A549 (cell line): ENCODE results near the gene MAP3K2. TPM values are rescaled to one million over a fixed set of nuclear protein-coding genes. Genes with fewer than 3 reads are reported as not detected.

ENCODE experiments used
- ATAC-seq, 2 experiments: fragments of 200-7000 bp in 1 of 2; fragments of >200 bp in 1 of 2; cut with Nextera tagmentation in 1 of 2; cut with Tn5 transposase in 1 of 2; 3 replicates each; pipeline versions ENCODE4 v1.8.0 to v1.9.1; 2018 to 2020; ENCODE audit warnings: mild to moderate bottlenecking in 1 of 2, moderate library complexity in 1 of 2
- CTCF ChIA-PET: fragments of 300-600 bp; sonication (Branson Sonifier 250); formaldehyde crosslinking; extraction: SDS; loops from one replicate; lab custom pipeline; 2021; ENCODE audit warnings: antibody characterized with exemption, inconsistent platforms; lab: Yijun Ruan, JAX
- POLR2A ChIA-PET: fragments of 350-600 bp; formaldehyde crosslinking; extraction: SDS; loops from one replicate; lab custom pipeline; 2021; ENCODE audit warnings: antibody characterized with exemption, inconsistent platforms; lab: Yijun Ruan, JAX
- DNase-seq, 2 experiments: peaks; one replicate each; pipeline versions ENCODE4 v3.0.0 to v3.0.0-alpha.2; 2011 to 2016; ENCODE audit warnings: low read depth in 1 of 2, low spot score in 1 of 2
- FAIRE-seq: peaks from 2 replicates; lab custom pipeline; 2011; peaks lifted over from hg19 to GRCh38; lab: Jason Lieb, UNC
- H3K27ac ChIP-seq, 2 experiments: fragments of >200 bp; sonication (Bioruptor Twin); formaldehyde crosslinking; 3 replicates each; pipeline ENCODE4 v1.5.1; 2016 to 2017
- H3K4me1 ChIP-seq: fragments of >200 bp; sonication (Bioruptor Twin); formaldehyde crosslinking; 3 replicates; pipeline ENCODE4 v1.6.1; 2016
- H3K4me2 ChIP-seq: fragments of >200 bp; sonication (Bioruptor Twin); formaldehyde crosslinking; 3 replicates; pipeline ENCODE4 v1.6.1; 2016
- H3K4me3 ChIP-seq: fragments of >200 bp; sonication (Bioruptor Twin); formaldehyde crosslinking; 3 replicates; pipeline ENCODE4 v1.5.1; 2016
- H3K9me3 ChIP-seq: fragments of >200 bp; sonication (Bioruptor Twin); formaldehyde crosslinking; 3 replicates; pipeline ENCODE4 v1.6.1; 2016
- BCL3 ChIP-seq: fragments of >200 bp; sonication (Bioruptor Twin); formaldehyde crosslinking; IDR thresholded peaks from 3 replicates; pipeline ENCODE4 v1.6.1; 2016
- CEBPB ChIP-seq, 2 experiments: fragments of >200 bp in 1 of 2; sonication (Bioruptor Twin) in 1 of 2; formaldehyde crosslinking in 1 of 2; IDR thresholded peaks; 2 replicates each; pipeline ENCODE4 v1.6.1; 2012 to 2016
- CHD2 ChIP-seq: fragments of 150-350 bp; IDR thresholded peaks from 2 replicates; pipeline ENCODE4 v1.6.1; 2014; ENCODE audit warnings: low read length; ENCODE audit not compliant: partially characterized antibody
- EHF ChIP-seq: fragments of 250-450 bp; sonication (Bioruptor Pico); IDR thresholded peaks from 2 replicates; pipeline ENCODE4 v1.5.0; 2020; ENCODE audit warnings: mild to moderate bottlenecking
- EP300 ChIP-seq, 2 experiments: fragments of >200 bp; sonication (Bioruptor Twin); formaldehyde crosslinking; IDR thresholded peaks; 2 replicates in 1 of 2; 3 replicates in 1 of 2; pipeline ENCODE4 v1.6.1; 2016 to 2017
- FOSB ChIP-seq: fragments of 250-450 bp; sonication (Bioruptor Pico); IDR thresholded peaks from 2 replicates; pipeline ENCODE4 v1.5.0; 2020; ENCODE audit warnings: mild to moderate bottlenecking, moderate library complexity
- GATA3 ChIP-seq: IDR thresholded peaks from 2 replicates; pipeline ENCODE4 v1.6.1; 2012; ENCODE audit warnings: borderline replicate concordance
- HDAC2 ChIP-seq: fragments of 200-600 bp; sonication (generic); IDR thresholded peaks from 2 replicates; pipeline ENCODE4 v1.6.1; 2016
- HOXB5 ChIP-seq: fragments of 250-450 bp; sonication (Bioruptor Pico); IDR thresholded peaks from 2 replicates; pipeline ENCODE4 v1.5.0; 2020; ENCODE audit warnings: mild to moderate bottlenecking, moderate library complexity
- KDM1A ChIP-seq: fragments of 200-600 bp; sonication (generic); IDR thresholded peaks from 2 replicates; pipeline ENCODE4 v1.6.1; 2016; ENCODE audit warnings: low read depth, mild to moderate bottlenecking
- KDM5A ChIP-seq: fragments of 200-600 bp; sonication (generic); IDR thresholded peaks from 2 replicates; pipeline ENCODE4 v1.6.1; 2016; ENCODE audit warnings: antibody characterized with exemption, mild to moderate bottlenecking
- MAFK ChIP-seq: fragments of 450-650 bp; IDR thresholded peaks from 2 replicates; pipeline ENCODE4 v1.6.1; 2014; ENCODE audit not compliant: partially characterized antibody
- MAZ ChIP-seq: fragments of 150-350 bp; IDR thresholded peaks from 2 replicates; pipeline ENCODE4 v1.6.1; 2014; ENCODE audit warnings: antibody characterized with exemption, low read depth, low read length, borderline replicate concordance
- MYC ChIP-seq: IDR thresholded peaks from 2 replicates; pipeline ENCODE4 v1.6.1; 2012; ENCODE audit warnings: mild to moderate bottlenecking, inconsistent platforms, low read length, improper control_type of control experiment, borderline replicate concordance
- NR3C1 ChIP-seq: fragments of >200 bp; sonication (Bioruptor Twin); formaldehyde crosslinking; IDR thresholded peaks from 3 replicates; pipeline ENCODE4 v1.6.1; 2017
- PHF8 ChIP-seq: fragments of 200-600 bp; sonication (generic); IDR thresholded peaks from 2 replicates; pipeline ENCODE4 v1.6.1; 2016; ENCODE audit warnings: low read depth, mild to moderate bottlenecking, antibody characterized with exemption, moderate library complexity, borderline replicate concordance
- SMC3 ChIP-seq: fragments of >200 bp; sonication (Bioruptor Twin); formaldehyde crosslinking; IDR thresholded peaks from 3 replicates; pipeline ENCODE4 v1.6.1; 2018; ENCODE audit warnings: inconsistent platforms
- SREBF2 ChIP-seq: fragments of 450-650 bp; IDR thresholded peaks from 2 replicates; pipeline ENCODE4 v1.6.1; 2014; ENCODE audit warnings: mild to moderate bottlenecking, moderate library complexity
- TFCP2L1 ChIP-seq: fragments of 250-450 bp; sonication (Bioruptor Pico); IDR thresholded peaks from 2 replicates; pipeline ENCODE4 v1.5.0; 2021; ENCODE audit warnings: mild to moderate bottlenecking
- TP53 ChIP-seq: fragments of 250-450 bp; sonication (Bioruptor Pico); IDR thresholded peaks from 2 replicates; pipeline ENCODE4 v1.5.0; 2021; ENCODE audit warnings: mild to moderate bottlenecking, moderate library complexity
- ZC3H11A ChIP-seq: fragments of 450-650 bp; IDR thresholded peaks from 2 replicates; pipeline ENCODE4 v1.6.1; 2014; ENCODE audit warnings: antibody characterized with exemption, mild to moderate bottlenecking
- ZSCAN20 ChIP-seq: fragments of 250-450 bp; sonication (Bioruptor Pico); IDR thresholded peaks from 2 replicates; pipeline ENCODE4 v1.8.0; 2022; ENCODE audit warnings: mild to moderate bottlenecking, moderate library complexity
- WGBS: methylation state at CpG from one replicate; pipeline ENCODE4 v1.1.6; 2017; ENCODE audit errors: missing lambda C conversion rate; 5-methylcytosine and 5-hydroxymethylcytosine counted together
- polyA plus RNA-seq, 4 experiments: library from polyadenylated mRNA; depleted of rRNA in 3 of 4; stranded (reverse); fragments of >200 nt; fragmentation: RNase III in 1 of 4; extraction: RNeasy Plus Mini Kit Qiagen cat#74134 plus additional on column Dnase treatment in 1 of 4; gene quantifications; 2 replicates in 3 of 4; 3 replicates in 1 of 4; pipeline ENCODE4 v1.2.3, GENCODE V29; 2011 to 2017
- TF ChIP-seq, protein P1 (sequence below): fragments of 250-450 bp; sonication (Bioruptor Pico); IDR thresholded peaks from 2 replicates; pipeline ENCODE4 v1.5.0; 2020; ENCODE audit warnings: low read depth, mild to moderate bottlenecking, moderate library complexity
- TF ChIP-seq, protein P2 (sequence below): IDR thresholded peaks from 2 replicates; pipeline ENCODE4 v1.6.1; 2012

Gene MAP3K2
- polyA plus RNA-seq, 2 of the 4 experiments (the other 2 are of a cell fraction), result 12.3 to 29.7 TPM

DNA sequence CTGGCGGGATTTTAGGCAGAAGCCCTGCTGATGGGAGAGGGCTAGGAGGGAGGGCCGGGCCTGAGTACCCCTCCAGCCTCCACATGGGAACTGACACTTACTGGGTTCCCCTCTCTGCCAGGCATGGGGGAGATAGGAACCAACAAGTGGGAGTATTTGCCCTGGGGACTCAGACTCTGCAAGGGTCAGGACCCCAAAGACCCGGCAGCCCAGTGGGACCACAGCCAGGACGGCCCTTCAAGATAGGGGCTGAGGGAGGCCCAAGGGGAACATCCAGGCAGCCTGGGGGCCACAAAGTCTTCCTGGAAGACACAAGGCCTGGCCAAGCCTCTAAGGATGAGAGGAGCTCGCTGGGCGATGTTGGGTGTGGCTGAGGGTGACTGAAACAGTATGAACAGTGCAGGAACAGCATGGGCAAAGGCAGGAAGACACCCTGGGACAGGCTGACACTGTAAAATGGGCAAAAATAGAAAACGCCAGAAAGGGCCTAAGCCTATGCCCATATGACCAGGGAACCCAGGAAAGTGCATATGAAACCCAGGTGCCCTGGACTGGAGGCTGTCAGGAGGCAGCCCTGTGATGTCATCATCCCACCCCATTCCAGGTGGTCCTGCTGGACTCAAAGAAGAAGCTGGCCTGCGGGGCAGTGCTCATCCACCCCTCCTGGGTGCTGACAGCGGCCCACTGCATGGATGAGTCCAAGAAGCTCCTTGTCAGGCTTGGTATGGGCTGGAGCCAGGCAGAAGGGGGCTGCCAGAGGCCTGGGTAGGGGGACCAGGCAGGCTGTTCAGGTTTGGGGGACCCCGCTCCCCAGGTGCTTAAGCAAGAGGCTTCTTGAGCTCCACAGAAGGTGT is 39.0 kb upstream of the MAP3K2 start:
- FAIRE-seq (no peak), DNase-seq (no peak), ATAC-seq (no peak)
- Histone ChIP-seq H3K27ac (no peak overlapping the region), H3K9me3 (no peaks in the 10 kb centered on the region), H3K4me3 (no peak overlapping the region), H3K4me2 (no peak overlapping the region), H3K4me1 (no peaks in the 10 kb centered on the region)
- ChIA-PET CTCF (interaction anchor here (0.9 to 1.5 kb wide), 2 partner anchors 52 to 103 kb away, joined by 3 read pairs; no protein-coding TSS in a partner anchor), POLR2A (no interaction called here)
- TF ChIP-seq NR3C1 (no peak), SMC3 (no peak), KDM1A (no peak), MAZ (no peak), SREBF2 (no peak), GATA3 (no peak), CHD2 (no peak), FOSB (CRISPR knock-in tag) (no peak), EP300 (IDR thresholded peaks at IDR 0.05) (no peak), ZC3H11A (no peak)
- TF ChIP-seq, protein P1, sequence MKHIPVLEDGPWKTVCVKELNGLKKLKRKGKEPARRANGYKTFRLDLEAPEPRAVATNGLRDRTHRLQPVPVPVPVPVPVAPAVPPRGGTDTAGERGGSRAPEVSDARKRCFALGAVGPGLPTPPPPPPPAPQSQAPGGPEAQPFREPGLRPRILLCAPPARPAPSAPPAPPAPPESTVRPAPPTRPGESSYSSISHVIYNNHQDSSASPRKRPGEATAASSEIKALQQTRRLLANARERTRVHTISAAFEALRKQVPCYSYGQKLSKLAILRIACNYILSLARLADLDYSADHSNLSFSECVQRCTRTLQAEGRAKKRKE, result no peak
- WGBS, result 95% methylated on average over 7 of the region's 10 CpGs

DNA sequence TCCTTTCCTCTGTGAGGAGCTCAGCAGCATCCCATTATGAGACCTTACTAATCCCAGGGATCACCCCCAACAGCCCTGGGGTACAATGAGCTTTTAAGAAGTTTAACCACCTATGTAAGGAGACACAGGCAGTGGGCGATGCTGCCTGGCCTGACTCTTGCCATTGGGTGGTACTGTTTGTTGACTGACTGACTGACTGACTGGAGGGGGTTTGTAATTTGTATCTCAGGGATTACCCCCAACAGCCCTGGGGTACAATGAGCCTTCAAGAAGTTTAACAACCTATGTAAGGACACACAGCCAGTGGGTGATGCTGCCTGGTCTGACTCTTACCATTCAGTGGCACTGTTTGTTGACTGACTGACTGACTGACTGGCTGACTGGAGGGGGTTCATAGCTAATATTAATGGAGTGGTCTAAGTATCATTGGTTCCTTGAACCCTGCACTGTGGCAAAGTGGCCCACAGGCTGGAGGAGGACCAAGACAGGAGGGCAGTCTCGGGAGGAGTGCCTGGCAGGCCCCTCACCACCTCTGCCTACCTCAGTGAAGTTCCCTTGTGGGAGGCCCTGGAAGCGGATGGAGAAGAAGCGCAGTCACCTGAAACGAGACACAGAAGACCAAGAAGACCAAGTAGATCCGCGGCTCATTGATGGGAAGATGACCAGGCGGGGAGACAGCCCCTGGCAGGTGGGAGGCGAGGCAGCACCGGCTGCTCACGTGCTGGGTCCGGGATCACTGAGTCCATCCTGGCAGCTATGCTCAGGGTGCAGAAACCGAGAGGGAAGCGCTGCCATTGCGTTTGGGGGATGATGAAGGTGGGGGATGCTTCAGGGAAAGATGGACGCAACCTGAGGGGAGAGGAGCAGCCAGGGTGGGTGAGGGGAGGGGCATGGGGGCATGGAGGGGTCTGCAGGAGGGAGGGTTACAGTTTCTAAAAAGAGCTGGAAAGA is 38.0 kb upstream of the MAP3K2 start:
- Histone ChIP-seq H3K4me3 (no peak overlapping the region), H3K27ac (no peak overlapping the region), H3K4me2 (no peak overlapping the region), H3K4me1 (no peaks in the 10 kb centered on the region), H3K9me3 (no peaks in the 10 kb centered on the region)
- ChIA-PET POLR2A (no interaction called here), CTCF (interaction anchor here (1.4 to 3.2 kb wide), 7 partner anchors 11 to 101 kb away, joined by 3 to 19 read pairs (median 6); no protein-coding TSS in a partner anchor)
- FAIRE-seq, result no peak
- TF ChIP-seq GATA3 (no peak), ZSCAN20 (no peak), HOXB5 (CRISPR knock-in tag) (no peak), TFCP2L1 (CRISPR knock-in tag) (no peak), KDM5A (no peak), CEBPB (IDR thresholded peaks at IDR 0.05) (no peak), SMC3 (no peak), MAFK (no peak), MAZ (no peak), BCL3 (no peak), ZC3H11A (no peak), MYC (no peak), HDAC2 (no peak), TP53 (no peak), EHF (CRISPR knock-in tag) (no peak), PHF8 (no peak)
- TF ChIP-seq, protein P2, sequence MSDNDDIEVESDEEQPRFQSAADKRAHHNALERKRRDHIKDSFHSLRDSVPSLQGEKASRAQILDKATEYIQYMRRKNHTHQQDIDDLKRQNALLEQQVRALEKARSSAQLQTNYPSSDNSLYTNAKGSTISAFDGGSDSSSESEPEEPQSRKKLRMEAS, result no peak
- 92% methylated on average over 16 of the region's 16 CpGs for WGBS
- DNase-seq, result no peak
- ATAC-seq, result no peak
